GM21447 (cell line): ENCODE measurements around the gene CSNK1D.
A peak's percentile ranks its signal among the peaks of the same experiment; 100 is the strongest.

ENCODE experiments used
- ATAC-seq: cut with Tn5 transposase; IDR thresholded peaks from one replicate; pipeline ENCODE4 v1.9.1; 2021; ENCODE audit not compliant: unreplicated experiment

CSNK1D gene

GRCh38 chr17:82229698-82230608, 43.5 kb downstream of the CSNK1D start:
- no peak for ATAC-seq

DNA sequence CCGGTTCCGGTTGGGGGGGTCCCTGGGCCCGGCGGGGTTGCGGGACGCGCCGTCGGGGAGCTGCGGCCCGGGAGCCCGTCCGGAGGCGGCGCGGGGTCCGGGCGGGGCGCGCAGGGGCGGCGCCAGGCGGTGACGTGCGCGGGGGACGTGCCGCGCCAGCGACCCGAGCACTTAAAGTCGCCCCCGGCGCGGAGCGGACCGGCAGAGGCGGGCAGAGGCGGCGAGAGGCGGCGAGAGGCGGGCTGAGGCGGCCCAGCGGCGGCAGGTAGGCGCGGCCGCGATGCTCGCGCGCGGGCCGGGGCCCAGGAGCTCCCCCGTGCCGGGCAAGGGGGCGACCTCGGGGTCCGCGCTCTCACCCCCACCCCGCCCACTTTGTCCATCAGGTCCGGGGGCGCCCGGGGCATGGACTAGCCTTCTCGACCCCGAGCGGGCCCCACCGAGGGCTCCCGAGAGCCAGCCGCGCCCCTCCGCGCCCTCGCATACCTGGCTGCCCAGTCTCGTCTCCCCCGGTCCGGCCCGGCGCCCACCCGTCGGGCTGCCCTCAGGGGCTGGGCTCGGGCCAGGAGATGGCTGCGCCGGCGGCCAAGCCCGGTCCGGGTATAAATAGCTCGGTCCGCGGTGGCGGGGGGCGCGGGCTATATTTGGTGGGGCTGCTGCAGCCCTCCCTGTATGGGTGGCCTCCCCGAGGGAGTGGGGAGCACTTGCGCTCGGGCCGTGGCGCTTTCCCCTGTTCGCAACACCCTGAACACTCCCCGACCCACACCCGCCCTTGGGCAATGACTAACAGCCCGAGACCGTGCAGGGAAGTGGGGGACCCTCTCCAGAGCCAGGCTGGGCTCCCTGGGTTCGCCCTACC, 44.4 kb downstream of the CSNK1D start, which contains the start of gene SLC16A3:
SLC16A3 (plus strand) TSS at position 201 of the 856 bp plus-strand sequence. CDS start 6,967 bp downstream, outside the sequence.
- peak; percentile 41 for ATAC-seq

DNA sequence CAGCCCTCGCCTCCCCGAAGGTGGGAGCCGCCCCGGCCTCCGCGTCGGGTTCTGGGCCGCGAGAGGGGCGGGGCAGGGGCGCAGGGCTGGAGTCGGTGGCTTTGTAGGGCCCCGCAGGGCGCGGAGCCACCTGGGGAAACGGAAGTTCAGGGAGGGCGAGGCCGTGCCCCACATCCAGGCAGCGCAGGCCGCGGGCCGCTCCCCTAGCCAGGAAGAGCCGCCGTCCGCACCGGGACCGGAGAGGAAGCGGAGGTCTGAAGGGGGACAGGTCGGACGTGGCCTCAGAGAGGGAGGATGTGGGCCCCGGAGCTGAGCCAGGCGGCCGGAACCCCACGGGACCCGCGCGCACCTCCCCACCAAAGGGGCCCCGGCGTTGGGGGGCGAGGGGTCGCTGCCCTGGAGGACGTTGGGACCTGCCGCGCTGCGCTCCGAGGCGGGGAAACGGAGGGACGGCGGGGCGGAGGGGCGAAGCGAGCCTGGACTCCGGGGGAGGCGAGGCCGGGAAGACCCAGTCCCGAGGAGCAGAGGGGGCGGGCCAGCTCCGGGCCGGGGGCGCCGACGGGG, 45.1 kb downstream of the CSNK1D start:
- peak; percentile 47 for ATAC-seq

- no peak for ATAC-seq
These were observed 45.7 kb downstream of the CSNK1D start for GRCh38 chr17:82227629-82228277.

DNA sequence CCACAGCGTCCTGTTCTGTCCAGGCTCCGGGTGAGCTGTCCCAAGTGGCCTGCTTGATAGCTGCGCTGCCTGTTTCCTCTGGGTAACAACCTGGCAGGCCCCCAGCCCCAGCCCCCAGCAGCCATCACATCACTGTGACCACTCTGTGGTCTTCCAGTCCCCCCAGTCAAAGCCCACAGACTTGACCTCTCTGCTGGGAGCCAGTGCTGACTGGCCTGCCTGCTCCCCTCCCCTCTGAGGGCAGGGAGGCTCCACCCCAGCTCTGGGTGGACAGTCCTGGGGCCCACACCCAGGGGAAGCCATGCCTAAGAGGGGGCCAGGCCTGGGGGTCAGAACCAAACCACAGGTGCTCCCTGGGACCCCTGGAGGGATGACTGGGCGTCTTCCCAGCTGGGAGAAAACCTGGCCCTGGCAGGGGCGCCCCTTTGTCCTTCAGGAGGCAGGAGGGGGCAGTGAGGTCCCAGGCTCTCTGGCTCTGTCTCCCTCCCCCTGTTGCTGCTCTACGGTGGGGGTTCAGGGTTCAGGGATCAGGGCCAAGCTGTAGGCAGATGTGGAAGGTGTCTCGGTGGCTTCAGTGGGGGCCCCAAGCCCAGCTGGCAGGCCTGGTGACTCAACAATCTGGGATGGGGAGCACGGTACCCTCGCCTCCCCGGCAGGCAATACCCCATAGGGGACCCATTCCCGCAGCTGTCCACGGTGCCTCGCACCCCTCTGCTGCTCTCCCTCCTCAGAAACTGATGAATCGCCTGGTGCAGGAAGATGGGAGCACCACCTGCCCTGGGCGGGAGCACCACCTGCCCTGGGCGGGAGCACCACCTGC, 46.5 kb downstream of the CSNK1D start:
- no peak for ATAC-seq

DNA sequence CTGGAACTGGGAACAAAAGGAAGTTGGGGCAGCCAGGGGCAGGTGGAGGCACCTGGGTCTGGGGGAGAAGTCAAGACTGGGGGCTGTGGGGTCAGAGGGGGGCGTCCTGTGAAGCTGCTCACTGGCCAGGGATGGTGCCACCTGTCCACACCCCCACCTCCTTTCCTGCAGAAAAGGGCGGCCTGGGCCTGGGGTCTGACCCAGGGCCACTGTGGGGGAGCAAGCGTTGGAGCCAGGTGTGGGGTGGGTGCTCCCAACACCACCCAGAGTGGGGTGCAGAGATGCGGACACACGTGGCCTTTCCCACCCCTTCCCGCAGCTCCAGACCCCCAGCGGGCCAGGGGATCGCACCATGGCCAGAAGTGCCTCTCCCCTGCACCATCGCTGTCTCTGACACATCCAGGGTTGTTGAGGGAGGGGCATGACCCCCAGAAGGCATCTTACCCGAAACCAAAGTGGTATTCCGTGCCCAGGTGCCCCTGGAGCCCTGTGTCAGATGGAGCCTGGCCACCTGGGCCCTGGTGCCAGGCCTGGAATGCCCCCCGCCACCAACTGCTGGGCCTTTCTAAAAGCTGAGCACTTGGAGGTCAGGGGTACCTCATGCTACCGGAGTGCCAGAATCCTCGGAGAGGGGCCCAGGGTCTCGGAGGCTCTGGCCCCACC, 47.2 kb downstream of the CSNK1D start:
- no peak for ATAC-seq

DNA sequence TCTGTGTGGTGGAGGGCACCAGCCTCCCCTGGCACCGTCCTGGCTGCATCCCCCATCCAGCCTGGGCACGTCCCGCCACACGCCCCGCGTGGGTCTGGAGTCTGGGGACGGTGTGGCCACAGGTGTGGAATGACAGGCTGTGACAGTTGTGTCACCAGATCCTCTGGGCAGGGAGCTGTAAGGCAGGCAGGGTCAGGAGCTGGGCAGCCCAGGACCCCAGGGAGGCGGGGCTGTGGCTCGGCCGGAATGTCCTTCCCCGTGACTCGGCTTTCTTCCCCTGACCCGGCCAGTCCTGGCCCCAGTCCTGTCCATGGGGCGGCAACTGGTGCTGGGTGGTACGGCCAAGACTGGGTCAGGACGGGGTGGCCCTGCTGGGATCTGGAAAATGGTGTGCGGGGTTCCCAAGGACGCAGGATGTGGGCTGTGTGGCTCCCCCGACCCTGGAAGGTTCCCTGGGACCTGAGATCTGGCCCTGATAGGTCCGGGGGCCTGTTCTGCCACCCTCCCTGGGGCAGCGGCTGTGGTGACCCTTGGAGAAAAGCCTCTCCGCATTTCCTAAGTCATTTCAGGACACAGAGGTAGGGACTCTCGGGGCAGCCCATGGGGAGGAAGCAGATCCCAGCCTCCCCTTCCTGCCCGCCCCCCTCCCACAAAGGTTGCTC, 48.0 kb downstream of the CSNK1D start:
- ATAC-seq = no peak

DNA sequence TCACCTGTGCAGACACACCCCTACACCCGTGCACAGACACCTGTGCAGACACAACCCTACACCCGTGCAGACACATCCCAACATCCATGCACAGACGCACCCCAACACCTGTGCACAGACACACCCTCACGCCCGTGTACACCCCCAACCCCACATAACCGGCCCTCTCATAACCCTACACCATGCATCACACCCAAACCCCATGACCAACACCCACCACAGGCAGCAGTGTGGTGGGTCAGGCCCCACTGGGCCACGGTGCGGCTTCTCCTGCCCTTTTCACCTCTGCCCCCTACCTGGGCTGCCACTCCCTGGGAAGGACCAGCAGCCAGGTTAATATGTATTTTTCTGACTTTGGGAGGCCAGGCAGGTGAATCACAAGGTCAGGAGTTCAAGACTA, 48.8 kb downstream of the CSNK1D start:
- no peak for ATAC-seq

DNA sequence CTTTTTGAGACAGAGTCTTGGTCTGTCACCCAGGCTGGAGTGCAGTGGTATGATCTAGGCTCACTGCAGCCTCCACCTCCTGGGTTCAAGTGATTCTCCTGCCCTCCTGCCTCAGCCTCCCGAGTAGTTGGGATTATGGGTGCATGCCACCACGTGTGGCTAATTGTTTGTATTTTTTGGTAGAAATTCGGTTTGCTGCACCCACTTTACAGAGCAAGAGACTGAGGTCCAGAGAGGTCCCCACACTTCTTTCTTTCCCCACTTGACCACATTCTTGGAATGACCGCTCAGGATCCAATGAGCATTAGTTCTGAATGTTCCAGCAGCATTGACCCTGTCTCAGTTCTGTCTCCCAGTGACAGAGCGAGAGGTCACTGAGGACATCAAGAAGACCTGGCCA, 50.0 kb downstream of the CSNK1D start:
- no peak for ATAC-seq

DNA sequence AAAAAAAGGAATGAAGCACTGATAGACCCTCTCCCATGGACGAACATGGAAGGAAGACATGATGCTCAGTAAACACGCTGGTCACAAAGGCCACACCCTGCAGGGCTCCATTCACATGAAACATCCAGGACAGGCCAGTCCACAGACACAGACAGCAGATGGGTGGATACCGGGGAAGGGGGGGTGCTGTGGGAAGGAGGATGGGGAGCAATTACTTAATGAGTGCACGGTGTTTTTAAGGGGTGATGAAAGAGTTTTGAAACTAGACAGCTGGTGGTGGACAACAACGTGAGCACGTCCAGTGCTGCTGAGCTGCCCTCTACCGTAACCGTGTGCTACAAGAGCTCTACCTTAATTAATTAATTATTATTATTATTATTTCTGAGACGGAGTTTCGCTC, 50.7 kb downstream of the CSNK1D start:
- no peak for ATAC-seq

- no peak for ATAC-seq
These were observed 52.1 kb downstream of the CSNK1D start for GRCh38 chr17:82221341-82221902.

GRCh38 chr17:82219753-82220709, 53.5 kb downstream of the CSNK1D start:
- no peak for ATAC-seq

DNA sequence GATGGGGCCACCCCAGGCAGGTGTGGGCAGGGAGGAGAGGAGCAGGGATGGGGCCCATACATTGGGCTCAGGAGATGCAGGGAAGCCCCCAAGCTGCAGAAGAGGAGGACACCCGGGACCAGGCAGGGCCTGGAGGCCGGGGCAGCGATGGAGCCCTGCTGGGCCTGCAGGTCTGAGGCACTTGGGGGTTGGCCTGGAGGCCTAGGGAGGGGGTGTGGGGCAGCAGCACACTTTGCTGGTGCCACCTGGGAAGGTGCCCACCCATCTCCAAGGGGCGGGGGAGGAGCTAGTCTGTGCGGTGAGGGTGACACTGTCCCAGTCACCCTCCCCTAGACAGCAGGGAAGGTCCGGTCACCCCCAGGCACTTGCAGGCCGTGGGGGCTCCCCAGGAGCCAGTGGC, 54.4 kb downstream of the CSNK1D start:
- ATAC-seq = no peak

DNA sequence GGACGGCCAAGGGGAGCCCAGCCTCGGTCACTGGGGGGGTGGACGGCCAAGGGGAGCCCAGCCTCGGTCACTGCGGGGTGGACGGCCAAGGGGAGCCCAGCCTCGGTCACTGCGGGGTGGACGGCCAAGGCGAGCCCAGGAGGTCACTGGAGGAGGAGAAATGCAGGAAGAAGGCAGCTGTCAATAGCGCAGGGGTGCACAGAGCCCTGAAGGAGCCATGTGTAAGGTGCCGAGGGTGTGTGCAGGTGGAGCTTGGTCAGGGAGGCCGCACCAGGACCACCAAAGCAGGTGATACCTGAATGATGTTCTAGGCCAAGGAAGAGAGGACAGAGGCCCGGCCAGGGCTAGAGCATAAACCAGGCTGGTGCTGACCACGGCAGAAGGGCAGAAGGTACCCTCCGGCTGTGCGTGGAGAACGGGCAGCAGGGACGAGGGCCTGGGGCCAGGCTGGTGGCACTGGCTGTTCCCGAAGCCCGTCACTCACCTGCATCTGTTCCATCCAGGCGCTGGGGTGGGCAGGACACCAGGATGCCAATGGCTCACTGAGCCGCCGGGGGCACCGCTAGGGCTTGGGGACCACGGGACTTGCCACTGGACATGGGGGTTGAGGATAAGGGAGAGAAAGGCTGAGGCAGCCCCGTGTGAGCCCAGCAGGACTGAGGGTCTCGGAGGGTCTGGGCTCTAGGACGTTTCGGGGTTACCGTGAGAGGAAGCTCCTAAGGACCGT, 55.0 kb downstream of the CSNK1D start:
- ATAC-seq = no peak

DNA sequence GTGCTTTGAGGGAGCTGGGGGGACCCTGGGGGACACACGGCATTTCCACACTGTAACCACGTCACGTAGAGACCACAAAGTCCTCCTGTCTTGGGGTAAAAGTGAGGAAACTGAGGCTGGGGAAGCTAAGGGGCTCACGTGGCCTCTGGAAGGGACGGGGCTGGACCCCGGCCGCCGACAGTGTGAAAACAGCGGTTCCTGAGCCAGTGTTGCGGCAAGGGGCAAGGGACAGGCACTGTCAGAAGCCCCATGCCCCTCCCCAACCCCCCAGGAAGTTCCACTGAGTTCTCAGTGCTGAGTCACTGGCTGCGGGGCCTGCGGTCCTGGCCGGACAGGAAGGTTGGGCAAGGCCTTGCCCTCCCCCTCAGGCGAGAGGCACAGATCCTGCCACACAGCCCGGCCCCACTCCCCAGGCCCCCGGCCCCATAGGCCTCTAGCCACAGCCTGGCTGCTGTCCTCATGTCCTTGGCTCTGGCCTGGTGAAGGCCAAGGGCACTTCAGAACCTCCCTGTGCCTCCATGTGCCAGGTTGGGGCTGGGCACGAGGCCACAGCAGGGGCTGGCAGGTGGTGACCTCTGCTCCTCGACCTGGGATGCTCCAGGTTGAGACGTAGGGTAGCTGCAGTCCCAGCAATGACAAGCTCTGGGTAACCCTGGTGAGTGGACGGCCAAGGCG, 55.8 kb downstream of the CSNK1D start:
- ATAC-seq = no peak

- ATAC-seq = no peak
These were observed 56.4 kb downstream of the CSNK1D start for GRCh38 chr17:82217120-82217529.
